ENCODE data around the gene EDA.

Gene EDA

DNA sequence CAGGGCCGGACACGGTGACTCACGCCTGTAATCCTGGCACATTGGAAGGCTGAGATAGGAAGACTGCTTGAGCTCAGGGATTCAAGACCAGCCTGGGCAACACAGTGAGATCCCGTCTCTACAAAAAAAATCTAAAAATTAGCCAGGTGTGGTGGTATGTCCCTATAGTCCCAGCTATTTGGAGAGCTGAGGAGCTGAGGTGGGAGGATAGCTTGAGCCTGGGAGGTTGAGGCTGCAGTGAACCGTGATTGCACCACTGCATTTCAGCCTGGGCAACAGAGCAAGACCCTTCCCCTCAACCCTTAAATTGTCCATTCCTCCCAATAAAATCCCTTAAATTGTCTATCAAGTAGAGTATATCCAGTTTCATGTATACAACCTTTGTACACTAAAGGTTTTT lies 463.4 kb downstream of the EDA start:
- Histone ChIP-seq H3K4me3 (no peak overlapping the region), H3K27ac (no peak overlapping the region)
- DNase-seq (ENCODE audit: low spot score) = no peak
- TF ChIP-seq, protein P1, sequence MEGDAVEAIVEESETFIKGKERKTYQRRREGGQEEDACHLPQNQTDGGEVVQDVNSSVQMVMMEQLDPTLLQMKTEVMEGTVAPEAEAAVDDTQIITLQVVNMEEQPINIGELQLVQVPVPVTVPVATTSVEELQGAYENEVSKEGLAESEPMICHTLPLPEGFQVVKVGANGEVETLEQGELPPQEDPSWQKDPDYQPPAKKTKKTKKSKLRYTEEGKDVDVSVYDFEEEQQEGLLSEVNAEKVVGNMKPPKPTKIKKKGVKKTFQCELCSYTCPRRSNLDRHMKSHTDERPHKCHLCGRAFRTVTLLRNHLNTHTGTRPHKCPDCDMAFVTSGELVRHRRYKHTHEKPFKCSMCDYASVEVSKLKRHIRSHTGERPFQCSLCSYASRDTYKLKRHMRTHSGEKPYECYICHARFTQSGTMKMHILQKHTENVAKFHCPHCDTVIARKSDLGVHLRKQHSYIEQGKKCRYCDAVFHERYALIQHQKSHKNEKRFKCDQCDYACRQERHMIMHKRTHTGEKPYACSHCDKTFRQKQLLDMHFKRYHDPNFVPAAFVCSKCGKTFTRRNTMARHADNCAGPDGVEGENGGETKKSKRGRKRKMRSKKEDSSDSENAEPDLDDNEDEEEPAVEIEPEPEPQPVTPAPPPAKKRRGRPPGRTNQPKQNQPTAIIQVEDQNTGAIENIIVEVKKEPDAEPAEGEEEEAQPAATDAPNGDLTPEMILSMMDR (IDR thresholded peaks at IDR 0.05) = no peak

DNA sequence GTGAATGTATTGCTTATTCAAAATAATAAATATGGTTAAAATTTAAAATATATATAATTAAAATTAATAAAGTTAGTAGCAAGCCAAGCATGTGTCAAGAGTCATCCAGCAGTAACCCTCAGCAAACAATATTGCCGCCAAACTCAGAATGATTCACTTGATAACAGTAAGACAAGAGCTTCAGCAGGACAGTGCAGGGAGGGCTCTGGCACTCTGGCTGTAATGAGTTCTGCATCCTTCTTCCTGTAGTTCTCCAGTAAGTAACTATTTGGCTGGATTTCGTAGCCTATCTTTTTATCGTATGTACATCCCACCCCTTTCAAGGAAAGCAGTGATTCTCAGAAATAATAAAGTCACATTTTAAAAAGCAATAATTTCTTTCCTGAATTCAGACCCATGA lies 464.0 kb downstream of the EDA start:
- no peak for DNase-seq (ENCODE audit: low spot score)
- H3K27ac ChIP-seq = no peak overlapping the region
- H3K4me3 ChIP-seq = no peak overlapping the region
- TF ChIP-seq, protein P1 (IDR thresholded peaks at IDR 0.05) = no peak

DNA sequence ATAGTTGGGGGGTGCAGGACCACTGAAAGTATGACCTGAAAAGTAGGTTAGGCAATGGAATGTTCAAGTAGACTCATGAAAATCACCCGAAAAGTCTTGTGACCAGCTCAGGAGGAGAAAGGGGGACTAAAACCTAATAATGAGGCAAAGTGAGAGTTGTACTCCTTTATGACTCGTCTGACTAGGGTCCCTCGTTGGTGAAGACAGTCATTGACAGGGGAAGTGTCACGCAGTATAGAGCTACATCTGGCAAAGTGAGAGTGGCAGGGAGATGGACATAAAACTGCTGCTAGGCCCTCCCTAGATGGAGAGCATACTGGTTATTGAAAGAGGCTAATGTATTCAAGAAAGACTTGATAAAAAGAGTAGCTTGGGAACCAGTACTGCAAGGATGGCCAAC lies 466.8 kb downstream of the EDA start:
- TF ChIP-seq, protein P1 (IDR thresholded peaks at IDR 0.05) = no peak
- H3K27ac ChIP-seq = no peak overlapping the region
- DNase-seq (ENCODE audit: low spot score) = no peak
- no peak overlapping the region for H3K4me3 ChIP-seq

DNA sequence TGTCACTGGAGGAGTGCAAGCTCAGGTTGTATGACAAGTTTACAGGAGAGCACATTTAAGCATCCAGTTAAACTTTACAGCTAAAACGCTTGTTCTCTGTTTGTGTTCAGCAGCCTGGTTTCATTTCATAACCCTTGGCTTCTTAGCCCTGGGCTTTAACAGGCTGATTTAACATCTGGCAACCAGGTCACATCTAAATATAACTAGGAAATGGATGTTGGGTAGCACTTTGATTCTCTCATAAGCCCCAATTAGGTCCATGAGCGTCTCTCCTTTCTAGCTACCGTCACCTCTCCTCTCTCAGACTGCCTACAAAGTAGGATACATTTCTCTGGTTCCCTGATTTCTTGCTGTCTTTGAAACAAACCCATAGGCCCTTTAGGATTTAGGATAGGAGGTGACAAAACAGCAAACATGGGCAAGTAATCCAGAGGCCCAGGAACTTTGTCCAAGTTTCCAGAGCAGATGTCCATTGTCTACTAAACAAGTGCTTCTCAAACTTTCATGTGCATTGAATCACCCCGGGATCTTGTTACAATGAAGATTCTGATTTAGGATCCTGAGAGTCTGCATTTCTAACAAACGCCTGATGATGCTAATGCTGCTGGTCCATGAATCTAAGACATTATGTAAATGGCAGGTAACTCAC lies 468.8 kb downstream of the EDA start:
- DNase-seq (ENCODE audit: low spot score) = no peak
- no peak overlapping the region for H3K4me3 ChIP-seq
- TF ChIP-seq, protein P1 (IDR thresholded peaks at IDR 0.05) = no peak
- H3K27ac ChIP-seq = no peak overlapping the region

DNA sequence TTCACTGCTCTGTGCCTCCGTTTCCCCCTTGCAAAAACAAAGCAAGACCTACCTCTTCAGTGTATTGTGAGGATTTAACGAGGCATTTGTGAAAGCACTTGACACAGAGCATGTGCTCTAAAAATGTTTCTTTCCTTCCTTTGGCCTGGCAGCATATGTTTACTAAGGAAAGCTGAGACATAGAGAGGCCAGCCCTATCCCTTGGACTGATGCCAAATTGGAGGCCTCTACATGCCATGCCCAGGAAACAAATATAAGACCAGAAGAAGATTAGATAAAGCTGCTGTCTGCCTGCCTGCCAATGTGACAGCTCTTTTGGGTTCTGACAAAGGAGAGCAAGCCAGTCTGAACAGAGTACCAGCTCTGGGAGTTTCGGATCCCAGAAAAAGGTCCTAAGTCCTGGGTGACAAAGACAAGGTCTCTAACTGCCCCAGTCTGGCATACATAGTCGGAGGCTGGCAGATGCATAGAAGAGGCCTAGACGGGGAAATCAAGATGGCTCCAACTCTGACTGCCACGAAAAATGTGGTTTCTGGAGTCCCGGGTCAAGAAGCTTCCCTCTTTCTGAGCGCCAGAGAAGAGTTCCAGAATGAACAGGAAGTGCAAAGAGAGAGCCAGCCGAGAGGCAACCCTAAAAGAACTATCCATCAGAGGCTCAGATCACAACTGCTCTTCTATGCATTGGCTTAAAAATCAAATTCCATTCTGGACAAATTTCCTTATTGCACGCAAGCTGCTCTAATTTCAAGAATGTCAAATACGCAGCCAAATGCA lies 472.1 kb downstream of the EDA start:
- Histone ChIP-seq H3K4me3 (no peak overlapping the region), H3K27ac (no peak overlapping the region)
- TF ChIP-seq, protein P1 (IDR thresholded peaks at IDR 0.05) = no peak
- DNase-seq (ENCODE audit: low spot score) = no peak

DNA sequence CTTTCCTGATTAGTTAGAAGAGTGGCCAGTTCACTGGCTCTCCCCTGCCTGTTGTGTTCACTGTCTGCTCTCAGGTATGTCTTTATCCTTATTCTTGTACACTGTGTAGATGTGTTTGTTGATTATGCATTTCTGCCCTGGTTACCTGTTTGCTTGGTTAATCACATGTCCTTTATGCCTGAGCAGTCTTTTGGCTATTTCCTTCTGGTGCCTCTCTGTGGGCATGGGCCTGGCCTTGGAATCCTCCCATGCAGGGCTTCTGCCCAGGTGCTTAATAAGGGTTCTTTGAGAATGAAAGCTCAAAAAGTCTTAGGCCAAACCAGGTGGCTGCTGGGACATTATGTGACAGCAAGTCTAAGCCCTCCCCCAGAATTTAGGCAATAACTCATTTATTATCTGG lies 472.8 kb downstream of the EDA start:
- TF ChIP-seq, protein P1 (IDR thresholded peaks at IDR 0.05) = no peak
- no peak for DNase-seq (ENCODE audit: low spot score)

More for the DNA sequence above, 472.8 kb downstream of the EDA start:
- Histone ChIP-seq H3K27ac (no peak overlapping the region), H3K4me3 (no peak overlapping the region)

All from coronary artery (tissue), 2 donors.